Head of caudate nucleus (tissue), 42 donors: ENCODE results near the gene HECTD1.
A peak's percentile ranks its signal among the peaks of the same experiment; 100 is the strongest.

Source experiments
- DNase-seq, 42 donors: peaks; one replicate each; pipeline versions ENCODE4 v3.0.0 to v3.0.0-alpha.2; 2020 to 2021; ENCODE audit warnings: mixed read lengths in 7 of 42
- intact Hi-C: fragments of 100-400 bp; cut with DNase I; formaldehyde crosslinking; loops from one replicate; pipeline ENCODE4 v1.15.0; 2022

HECTD1 gene

DNA sequence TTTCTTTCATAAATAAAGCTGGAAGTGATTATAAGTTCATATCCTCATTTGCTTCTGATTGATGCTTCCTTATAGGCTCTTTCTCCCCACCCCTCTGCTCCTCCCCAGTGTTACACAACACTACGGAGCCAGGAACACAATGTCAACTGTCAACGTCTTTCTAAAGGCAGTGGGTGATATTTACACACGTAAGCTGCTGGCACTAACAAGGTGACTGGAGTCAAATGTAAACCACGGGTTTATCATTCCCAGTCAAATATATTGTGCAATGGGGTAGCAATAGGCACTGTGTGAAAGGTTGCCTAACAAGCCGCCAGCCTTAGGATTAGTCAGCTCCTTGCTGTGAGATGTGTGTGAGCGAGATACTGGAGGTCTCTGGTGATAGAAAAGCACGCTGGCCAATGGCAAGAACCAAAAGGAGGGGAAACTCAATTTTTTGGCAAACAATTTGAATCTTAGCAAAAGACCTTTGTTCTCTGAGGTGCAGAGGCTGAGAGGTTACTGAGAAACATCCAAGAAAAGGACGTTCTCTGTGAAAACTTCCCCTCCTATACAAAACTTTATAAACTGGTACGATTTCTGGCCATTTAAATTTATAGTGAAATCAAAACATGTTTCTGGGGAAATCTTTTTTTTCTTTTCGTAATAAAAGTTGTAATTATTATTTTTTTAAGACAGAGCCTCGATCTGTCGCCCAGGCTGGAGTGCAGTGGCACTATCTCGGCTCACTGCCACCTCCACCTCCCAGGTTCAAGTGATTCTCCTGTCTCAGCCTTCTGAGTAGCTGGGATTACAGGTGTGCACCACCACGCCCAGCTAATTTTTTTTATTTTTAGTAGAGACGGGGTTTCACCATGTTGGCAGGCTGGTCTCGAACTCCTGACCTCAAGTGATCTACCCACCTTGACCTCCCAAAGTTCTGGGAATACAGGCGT is 22.3 kb upstream of the HECTD1 start:
- peak in 21 of 42 donors; percentile 3 to 67 (median 25) for DNase-seq
- intact Hi-C loops, result no loop called here

DNA sequence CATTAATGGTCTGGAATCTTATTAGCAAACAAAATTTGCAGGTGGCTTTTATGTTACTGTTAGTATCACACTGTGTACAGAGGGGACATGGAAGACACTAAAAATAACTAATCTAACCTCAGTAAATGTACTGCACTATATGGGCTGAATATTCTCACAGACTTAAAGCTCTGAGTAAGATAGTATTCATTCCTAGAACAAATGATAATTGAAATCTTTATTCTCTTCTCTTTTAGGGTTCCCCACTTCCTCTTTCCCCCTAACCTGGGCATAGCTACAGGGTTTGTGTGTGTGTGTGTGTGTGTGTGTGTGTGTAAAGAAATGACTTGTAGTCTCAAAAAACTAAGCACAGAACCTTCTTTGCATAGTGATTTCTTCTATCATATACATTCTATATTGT is 21.4 kb upstream of the HECTD1 start:
- no peak for DNase-seq
- intact Hi-C loops, result no loop called here

DNA sequence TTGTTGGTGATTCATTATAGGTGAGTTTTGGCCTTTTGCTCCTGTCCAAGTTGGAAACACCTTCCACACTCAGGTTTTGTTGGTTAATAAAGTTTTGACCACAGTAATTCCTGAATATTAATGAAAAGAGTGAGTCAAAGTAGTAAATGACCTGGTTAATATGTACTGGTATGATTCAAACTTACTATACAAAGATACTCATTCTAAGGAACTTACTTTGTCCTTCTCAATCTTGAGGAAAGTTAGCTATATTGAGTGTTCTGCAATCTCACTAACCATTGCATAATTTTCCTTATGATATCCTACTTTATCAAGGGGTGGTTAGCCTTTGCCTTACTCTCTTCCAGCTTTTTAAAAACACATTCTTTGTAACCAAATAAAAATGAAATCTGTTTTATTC is 20.9 kb upstream of the HECTD1 start:
- no peak for DNase-seq
- intact Hi-C loops, result no loop called here

DNA sequence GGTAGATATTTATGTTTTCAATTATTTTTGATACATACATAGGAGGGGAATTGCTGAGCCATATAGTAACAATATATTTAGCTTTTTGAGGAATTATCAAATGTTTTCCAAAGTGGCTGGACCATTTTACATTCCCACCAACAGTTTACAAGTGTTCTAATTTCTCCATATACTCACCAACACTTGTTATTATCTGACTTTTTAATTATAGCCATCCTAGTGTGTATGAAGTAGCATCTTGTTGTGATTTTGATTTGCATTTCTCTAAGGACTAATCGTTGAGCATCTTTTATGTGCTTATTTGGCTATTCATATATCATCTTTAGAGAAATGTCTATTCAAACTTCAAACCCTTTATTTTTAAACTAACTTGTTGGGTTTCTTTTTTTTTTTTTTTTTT is 17.2 kb upstream of the HECTD1 start:
- DNase-seq, result no peak
- intact Hi-C loops, result no loop called here

DNA sequence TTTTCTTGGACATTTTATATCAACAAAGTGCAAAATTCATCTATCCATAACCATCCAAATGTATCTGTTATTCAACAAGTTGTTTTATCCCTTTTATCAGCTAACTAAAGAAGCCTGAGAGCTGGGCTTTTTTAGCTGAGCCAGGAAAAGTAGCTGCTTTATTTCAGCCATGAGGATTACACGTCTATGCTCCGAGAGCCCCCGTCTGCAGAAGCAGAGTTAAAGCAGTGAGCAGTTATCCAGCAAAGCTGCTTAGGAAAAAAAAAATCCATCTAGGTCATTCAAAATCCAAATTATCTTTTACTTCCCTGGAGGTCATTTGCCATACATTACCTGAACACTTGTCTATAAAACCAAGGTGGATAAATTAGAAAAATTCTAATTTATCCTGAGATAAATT is 15.7 kb upstream of the HECTD1 start:
- intact Hi-C loops, result no loop called here
- DNase-seq, result no peak

DNA sequence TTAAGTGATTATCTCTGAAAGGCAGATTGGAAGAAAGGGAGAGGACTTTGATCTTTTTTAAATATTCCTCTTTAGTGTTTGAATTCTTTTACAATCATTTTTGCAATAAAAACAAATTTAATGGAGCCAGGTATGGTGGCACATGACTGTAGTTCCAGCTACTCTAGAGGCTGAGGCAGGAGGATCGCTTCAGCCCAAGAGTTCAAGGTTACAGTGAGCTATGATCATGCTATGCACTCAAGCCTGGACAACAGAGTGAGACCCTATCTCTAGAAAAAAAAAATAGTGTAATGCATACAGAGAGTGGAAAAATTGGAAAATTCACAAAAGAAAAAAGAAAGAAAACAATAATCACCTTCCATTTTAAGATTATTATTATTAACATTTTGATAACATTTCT is 15.2 kb upstream of the HECTD1 start:
- intact Hi-C loops, result no loop called here
- DNase-seq, result no peak

DNA sequence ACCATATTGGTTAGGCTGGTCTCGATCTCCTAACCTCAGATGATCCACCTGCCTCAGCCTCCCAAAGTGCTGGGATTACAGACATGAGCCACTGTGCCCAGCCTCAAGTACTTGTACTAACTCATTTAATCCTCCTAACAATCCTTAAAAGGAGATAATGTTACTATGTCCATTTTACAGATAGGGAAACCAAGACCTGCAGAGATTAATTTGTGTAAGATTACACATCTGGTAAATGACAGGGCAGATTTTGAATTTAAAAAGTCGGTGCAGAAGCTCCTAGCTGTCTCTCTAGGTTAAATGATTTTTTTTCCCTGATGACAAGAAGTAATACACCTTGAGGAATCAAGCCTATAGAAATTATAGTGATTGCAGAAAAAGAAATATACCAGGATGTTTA is 13.7 kb upstream of the HECTD1 start:
- intact Hi-C loops, result no loop called here
- DNase-seq, result no peak

DNA sequence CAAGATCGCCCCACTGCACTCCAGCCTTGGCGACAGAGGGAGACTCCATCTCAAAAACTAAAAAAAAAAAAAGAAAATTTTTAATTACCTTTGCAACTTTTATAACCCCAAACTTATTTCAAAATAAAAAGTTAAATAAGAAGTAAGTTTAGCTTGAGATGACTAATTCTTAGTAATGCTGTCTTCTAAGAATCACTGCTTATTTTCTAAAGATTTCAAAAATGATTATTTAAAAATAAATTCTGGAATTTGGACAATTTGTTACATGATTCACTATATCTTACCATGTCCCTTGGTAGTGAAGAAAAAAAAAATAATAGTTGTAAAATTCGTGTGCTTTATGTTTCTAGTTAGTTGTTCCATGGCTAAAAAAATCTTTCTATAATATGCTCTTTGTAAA is 11.6 kb upstream of the HECTD1 start:
- intact Hi-C loops, result no loop called here

DNA sequence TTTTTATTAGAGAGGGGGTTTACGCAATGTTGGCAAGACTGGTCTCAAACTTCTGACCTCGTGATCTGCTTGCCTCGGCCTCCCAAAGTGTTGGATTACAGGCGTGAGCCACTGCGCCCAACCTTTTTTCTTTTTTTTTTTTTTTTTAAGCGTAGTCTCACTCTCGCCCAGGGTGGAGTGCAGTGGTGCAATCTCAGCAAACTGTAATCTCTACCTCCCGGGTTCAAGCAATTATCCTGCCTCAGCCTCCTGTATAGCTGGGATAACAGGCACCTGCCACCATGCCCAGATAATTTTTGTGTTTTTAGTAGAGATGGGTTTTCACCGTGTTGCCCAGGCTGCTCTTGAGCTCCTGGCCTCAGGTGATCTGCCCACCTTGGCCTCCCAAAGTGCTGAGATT is 8.8 kb upstream of the HECTD1 start:
- DNase-seq, result no peak
- intact Hi-C loops, result no loop called here

More for the DNA sequence above, 11.6 kb upstream of the HECTD1 start:
- no peak for DNase-seq

DNA sequence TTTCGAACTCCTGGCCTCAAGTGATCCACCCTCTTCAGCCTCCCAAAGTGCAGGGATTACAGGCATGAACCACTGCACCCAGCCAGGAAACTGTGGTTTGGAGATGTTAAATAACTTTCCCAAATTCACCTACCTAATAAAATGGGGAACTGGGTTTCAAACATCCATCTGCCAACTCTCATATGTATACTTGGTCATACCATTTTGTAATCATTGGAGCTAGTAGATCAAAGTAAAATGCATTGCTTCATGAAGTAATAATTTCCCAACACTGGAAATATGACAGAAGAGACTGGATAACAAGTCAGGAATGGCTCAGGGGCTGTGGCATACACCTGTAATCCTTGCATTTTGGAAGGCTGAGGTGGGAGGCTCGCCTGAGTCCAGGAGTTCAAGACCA is 5.3 kb upstream of the HECTD1 start:
- intact Hi-C loops, result no loop called here
- DNase-seq, result no peak

DNA sequence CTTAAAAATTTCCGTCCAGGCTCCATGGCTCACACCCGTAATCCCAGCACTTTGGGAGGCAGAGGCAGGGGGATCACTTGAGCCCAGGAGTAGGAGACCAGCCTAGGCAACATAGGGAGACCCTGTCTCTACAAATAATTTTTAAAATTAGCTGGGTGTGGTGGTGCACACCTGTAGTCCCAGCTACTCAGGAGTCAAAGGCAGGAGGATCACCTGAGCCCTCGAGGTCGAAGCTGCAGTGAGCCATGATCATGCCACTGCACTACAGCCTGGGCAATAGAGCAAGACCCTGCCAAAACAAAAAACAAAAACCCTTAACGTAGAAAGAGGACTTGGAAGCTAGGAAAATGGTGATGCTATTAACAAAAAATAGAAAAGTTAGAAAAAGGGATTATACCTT is 2.0 kb upstream of the HECTD1 start:
- no peak for DNase-seq
- intact Hi-C loops, result loop anchor here (5.0 kb wide), 1 partner anchor 182 kb away; the partner anchor contains the start of genes AP4S1 and STRN3

DNA sequence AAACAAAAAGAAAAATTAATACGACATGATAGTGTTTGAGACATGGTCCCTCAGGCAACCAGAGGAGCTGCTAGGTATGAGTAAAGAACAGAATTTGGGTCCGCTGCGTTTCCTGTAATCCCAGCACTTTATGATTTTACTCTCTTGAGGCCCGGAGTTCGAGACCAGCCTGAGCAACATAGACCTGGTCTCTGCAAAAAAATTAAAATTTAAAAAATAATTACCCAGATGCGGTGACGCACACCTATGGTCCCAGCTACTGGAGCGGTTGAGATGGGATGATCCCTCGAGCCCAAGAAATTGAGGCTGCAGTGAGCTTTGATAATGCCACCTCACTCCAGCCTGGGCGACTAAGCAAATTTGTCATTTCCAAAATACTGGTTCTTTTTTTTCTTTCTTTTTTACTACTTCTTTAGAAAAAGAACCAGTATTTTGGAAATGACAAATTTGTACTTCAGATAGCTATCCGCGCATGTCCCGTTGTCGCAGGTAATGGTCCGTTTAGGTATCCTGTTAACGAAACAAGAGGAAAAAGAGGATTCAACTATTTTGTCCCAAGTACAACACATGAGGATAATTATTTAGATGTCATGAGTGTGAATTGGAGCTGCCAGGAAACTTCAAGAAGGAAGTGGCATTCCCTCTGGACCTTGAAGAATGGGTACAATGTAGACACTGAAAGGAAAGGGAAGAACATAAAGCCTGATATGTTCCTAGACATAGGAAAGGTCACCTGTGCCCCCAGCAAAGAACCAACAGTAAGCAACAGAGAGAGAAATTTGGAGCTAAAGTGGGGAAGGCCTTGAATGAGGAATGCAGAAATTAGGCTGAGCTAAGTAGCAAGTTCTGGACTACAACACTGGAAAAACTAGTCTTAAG is 1.2 kb upstream of the HECTD1 start:
- intact Hi-C loops, result loop anchor here (5.0 kb wide), 1 partner anchor 181 kb away; the partner anchor contains the start of genes AP4S1 and STRN3
- DNase-seq, result peak in 7 of 42 donors; percentile 3 to 16 (median 11)

DNA sequence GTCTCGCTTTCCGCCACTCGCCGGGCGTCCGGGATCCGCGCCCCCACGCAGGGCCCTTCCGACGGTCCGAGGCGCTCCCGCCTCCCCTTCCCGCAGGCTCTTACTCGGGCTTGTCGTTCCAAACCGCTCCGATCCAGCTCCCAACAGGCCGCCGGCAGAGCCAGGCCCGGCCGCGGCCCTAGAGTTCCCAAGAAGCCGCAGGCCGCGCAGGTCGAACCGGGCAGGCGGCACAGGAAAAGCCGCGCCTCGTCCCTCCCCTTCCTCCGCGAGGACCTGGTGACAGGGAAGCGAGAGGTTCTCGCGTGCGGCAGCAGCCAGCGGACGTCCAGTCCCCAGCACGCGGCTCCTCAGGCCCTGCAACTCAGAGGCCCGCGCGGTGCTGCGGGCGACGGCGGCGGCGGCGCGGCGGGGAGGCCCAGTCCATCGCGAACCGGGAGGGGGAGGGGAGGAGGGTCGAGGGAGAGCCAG is 272 bp downstream of the HECTD1 start:
- peak in 3 of 42 donors; percentile 23 to 79 (median 63) for DNase-seq
- intact Hi-C loops, result loop anchor here (5.0 kb wide), 1 partner anchor 180 kb away; the partner anchor contains the start of genes AP4S1 and STRN3

DNA sequence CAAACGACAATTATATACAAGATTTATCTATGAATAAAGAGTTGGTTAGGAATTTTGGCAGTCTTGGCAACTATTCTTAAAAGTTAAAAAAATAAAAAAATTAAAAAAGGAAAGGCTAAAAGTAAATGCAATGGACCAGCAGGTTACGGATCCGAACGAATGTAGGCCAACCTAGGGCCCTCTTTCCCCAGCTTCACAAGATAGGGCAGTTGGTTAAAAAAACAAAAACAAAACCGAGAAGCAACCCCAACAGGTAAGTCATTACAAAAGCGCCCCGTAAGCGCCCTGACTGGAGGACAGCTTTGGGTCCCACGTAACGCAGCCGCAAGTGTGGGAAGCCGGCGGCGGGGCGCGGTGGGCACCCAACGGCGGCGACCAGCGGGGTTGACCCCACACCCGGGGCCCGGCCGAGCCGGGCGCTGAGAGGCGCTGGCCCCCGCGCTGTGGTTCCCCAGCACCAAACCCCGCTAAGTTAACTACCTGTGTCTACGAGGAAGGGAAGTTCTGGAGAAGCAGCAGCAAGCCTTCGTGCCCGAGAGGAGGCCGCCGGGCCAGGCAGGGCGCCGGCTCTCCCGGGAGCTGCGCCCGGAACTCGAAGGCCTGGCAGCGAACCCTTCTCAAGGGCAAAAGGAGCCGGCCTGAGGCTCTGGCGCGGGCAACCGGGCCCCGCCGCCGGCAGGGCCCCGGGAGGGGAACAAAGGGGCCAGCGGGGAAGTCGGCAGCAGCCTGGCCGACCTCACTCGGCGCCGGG is 882 bp downstream of the HECTD1 start:
- DNase-seq, result peak in 37 of 42 donors; percentile 3 to 61 (median 30)
- intact Hi-C loops, result loop anchor here (5.0 kb wide), 1 partner anchor 179 kb away; the partner anchor contains the start of genes AP4S1 and STRN3

DNA sequence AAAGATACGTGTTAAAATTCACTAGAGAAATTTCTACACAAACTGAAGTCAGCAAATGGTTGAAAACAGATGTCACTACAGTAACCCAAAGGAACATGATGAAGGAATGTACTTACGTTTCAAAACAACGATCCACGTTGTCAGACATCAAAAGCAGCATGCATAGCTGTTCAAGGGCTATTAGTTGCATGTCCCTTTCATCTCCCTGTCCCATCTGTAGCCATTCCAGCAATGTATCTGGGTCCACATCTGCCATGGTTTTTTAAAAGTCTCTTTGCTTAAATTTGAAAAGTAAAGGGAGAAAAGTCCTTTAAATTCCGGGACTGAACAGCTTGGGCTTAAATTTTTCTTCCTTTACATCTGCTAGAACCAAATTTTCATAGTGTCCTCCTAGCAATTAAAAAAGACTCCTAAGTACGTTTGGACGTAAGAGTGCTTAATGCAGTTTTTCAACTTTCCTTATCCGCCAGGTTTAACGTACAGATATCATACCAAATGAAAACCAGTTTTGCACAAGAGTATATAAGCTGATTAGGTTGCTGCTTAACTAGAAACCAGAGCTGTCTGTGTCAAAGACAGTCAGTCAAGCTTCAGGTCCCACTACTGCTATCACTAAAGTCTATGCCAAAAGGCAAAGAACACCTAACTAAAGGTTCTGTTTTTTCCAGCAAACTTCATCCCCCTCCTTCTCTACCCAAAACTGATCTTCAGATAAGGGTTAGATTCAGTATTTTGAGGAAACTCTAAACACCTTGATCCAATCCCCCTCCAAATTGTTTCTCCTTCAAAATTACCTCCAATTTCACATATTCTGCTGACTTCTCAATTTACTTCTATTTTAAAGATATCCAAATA is 1.7 kb downstream of the HECTD1 start:
- DNase-seq, result no peak
- intact Hi-C loops, result loop anchor here (5.0 kb wide), 1 partner anchor 179 kb away; the partner anchor contains the start of genes AP4S1 and STRN3

DNA sequence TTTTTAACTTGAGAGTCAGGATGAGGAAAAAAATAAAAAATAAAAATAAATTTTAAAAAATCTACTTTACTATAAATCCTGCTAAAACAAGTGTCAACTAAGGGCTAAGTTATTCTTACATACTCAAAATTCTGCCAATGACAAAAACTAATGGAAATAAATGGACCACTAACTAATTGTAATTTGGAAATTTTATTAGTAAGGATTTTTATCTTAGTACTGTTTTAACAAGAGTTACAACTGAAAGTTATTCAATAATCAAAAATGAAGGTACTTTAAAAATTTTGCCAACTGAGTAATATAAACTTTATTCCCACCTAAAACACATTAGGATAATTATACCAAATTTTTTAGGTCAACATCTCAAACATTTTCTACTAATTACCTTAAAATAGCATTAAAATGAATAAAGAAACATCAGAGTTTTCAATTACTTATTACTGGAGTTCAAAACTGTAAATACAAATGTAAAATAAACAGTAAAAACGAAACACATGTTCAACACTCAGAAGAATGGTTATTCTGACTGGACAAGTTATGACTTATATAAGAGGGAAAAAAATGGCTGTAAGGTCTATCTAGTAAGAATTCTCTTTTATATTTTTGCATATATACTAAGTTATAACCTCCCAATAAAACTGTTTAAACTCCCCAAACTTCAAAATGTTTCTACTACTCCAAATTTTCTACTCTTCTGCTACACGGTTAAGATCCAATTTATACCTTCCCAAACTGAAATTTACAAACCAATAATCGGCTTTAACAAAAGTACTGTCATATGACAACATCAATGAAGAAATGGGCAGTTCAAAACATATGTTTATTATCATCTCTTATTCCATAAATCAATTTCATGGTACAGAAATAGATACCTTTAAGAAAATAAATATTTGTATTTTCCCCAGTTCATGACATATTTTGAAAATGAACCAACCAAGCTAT is 2.7 kb downstream of the HECTD1 start:
- no peak for DNase-seq
- intact Hi-C loops, result loop anchor here (5.0 kb wide), 1 partner anchor 178 kb away; the partner anchor contains the start of genes AP4S1 and STRN3
